H9 (cell line): ENCODE measurements around the gene CRELD2. TPM values are rescaled to one million over a fixed set of nuclear protein-coding genes. Genes with fewer than 3 reads are reported as not detected.

ENCODE experiments used
- DNase-seq: peaks from one replicate; pipeline ENCODE4 v3.0.0-alpha.2; 2017
- H2AFZ ChIP-seq: one replicate; pipeline ENCODE4 v1.6.1; 2013; ENCODE audit warnings: mild to moderate bottlenecking, low read length, control low read depth, moderate library complexity
- H2AK5ac ChIP-seq: 2 replicates; pipeline ENCODE4 v1.6.1; 2013; ENCODE audit warnings: low read length, control low read depth, mixed read lengths; ENCODE audit not compliant: insufficient read length
- H2BK120ac ChIP-seq: one replicate; pipeline ENCODE4 v1.6.1; 2013; ENCODE audit warnings: low read depth, mild to moderate bottlenecking, low read length, control low read depth, inconsistent platforms; ENCODE audit not compliant: poor library complexity, severe bottlenecking
- H2BK12ac ChIP-seq: 2 replicates; pipeline ENCODE4 v1.6.1; 2013; ENCODE audit warnings: low read length, control low read depth, mixed read lengths, low read depth; ENCODE audit not compliant: insufficient read length
- H2BK15ac ChIP-seq: 2 replicates; pipeline ENCODE4 v1.6.1; 2013; ENCODE audit warnings: low read depth, low read length, control low read depth
- H2BK20ac ChIP-seq: one replicate; pipeline ENCODE4 v1.6.1; 2013; ENCODE audit warnings: low read depth, mild to moderate bottlenecking, low read length, control low read depth, inconsistent platforms; ENCODE audit not compliant: poor library complexity, severe bottlenecking
- H2BK5ac ChIP-seq: 2 replicates; pipeline ENCODE4 v1.6.1; 2013; ENCODE audit warnings: low read length, control low read depth, mixed read lengths; ENCODE audit not compliant: insufficient read length
- H3K14ac ChIP-seq: 2 replicates; pipeline ENCODE4 v1.6.1; 2013; ENCODE audit warnings: low read length, control low read depth; ENCODE audit not compliant: insufficient read depth
- H3K18ac ChIP-seq: 2 replicates; pipeline ENCODE4 v1.6.1; 2013; ENCODE audit warnings: low read depth, mild to moderate bottlenecking, mixed read lengths, low read length, control low read depth; ENCODE audit not compliant: insufficient read length
- H3K23ac ChIP-seq: 2 replicates; pipeline ENCODE4 v1.6.1; 2013; ENCODE audit warnings: low read length, control low read depth, mixed read lengths, low read depth; ENCODE audit not compliant: insufficient read length
- H3K23me2 ChIP-seq: 2 replicates; pipeline ENCODE4 v1.6.1; 2013; ENCODE audit warnings: low read depth, mild to moderate bottlenecking, mixed read lengths, low read length, control low read depth; ENCODE audit not compliant: insufficient read length, poor library complexity, severe bottlenecking
- H3K27ac ChIP-seq: 2 replicates; pipeline ENCODE4 v1.5.1; 2013; ENCODE audit warnings: low read length, control low read depth, mixed read lengths, low read depth; ENCODE audit not compliant: insufficient read length
- H3K27me3 ChIP-seq: 2 replicates; pipeline ENCODE4 v1.6.1; 2013; ENCODE audit warnings: low read length, control low read depth, inconsistent platforms; ENCODE audit not compliant: insufficient read depth
- H3K4ac ChIP-seq: 2 replicates; pipeline ENCODE4 v1.6.1; 2013; ENCODE audit warnings: low read depth, mild to moderate bottlenecking, control low read depth, inconsistent platforms, low read length, moderate library complexity
- H3K4me1 ChIP-seq: 2 replicates; pipeline ENCODE4 v1.6.1; 2013; ENCODE audit warnings: low read length, control low read depth, inconsistent platforms; ENCODE audit not compliant: insufficient read depth
- H3K4me2 ChIP-seq: 2 replicates; pipeline ENCODE4 v1.6.1; 2013; ENCODE audit warnings: low read length, control low read depth, mixed read lengths; ENCODE audit not compliant: insufficient read length, insufficient read depth
- H3K56ac ChIP-seq: 2 replicates; pipeline ENCODE4 v1.6.1; 2013; ENCODE audit warnings: low read depth, mild to moderate bottlenecking, mixed read lengths, low read length, control low read depth; ENCODE audit not compliant: insufficient read length
- H3K79me1 ChIP-seq: 2 replicates; pipeline ENCODE4 v1.6.1; 2013; ENCODE audit warnings: low read depth, mild to moderate bottlenecking, moderate library complexity, low read length, control low read depth, inconsistent platforms; ENCODE audit not compliant: insufficient read depth, poor library complexity, severe bottlenecking
- H3K79me2 ChIP-seq: 2 replicates; pipeline ENCODE4 v1.6.1; 2013; ENCODE audit warnings: low read length, control low read depth, inconsistent platforms; ENCODE audit not compliant: insufficient read depth
- H3K9ac ChIP-seq: 2 replicates; pipeline ENCODE4 v1.6.1; 2013; ENCODE audit warnings: low read length, control low read depth, mixed read lengths; ENCODE audit not compliant: insufficient read length; ENCODE audit errors: extremely low read depth
- H3K9me3 ChIP-seq: one replicate; pipeline ENCODE4 v1.6.1; 2013; ENCODE audit warnings: low read depth, low read length, inconsistent platforms; ENCODE audit not compliant: control insufficient read depth
- H3T11ph ChIP-seq: one replicate; pipeline ENCODE4 v1.6.1; 2013; ENCODE audit warnings: mild to moderate bottlenecking, low read length, control low read depth, inconsistent platforms
- H4K20me1 ChIP-seq: one replicate; pipeline ENCODE4 v1.6.1; 2013; ENCODE audit not compliant: control insufficient read depth, insufficient read length, insufficient read depth
- H4K5ac ChIP-seq: 2 replicates; pipeline ENCODE4 v1.6.1; 2013; ENCODE audit warnings: low read depth, mild to moderate bottlenecking, mixed read lengths, low read length, control low read depth; ENCODE audit not compliant: insufficient read length
- H4K8ac ChIP-seq: replicated peaks from 2 replicates; pipeline ENCODE4 v1.6.1; 2013; ENCODE audit warnings: low read length, control low read depth, mixed read lengths, low read depth; ENCODE audit not compliant: insufficient read length
- H4K91ac ChIP-seq: 2 replicates; pipeline ENCODE4 v1.6.1; 2013; ENCODE audit warnings: low read depth, mild to moderate bottlenecking, moderate library complexity, mixed read lengths, low read length, control low read depth; ENCODE audit not compliant: insufficient read length
- H3K27ac Mint-ChIP-seq, 3 experiments: 2 replicates in 2 of 3; 3 replicates in 1 of 3; pipeline ENCODE4 v1.8.0; 2020 to 2021; ENCODE audit warnings: mixed read lengths in 3 of 3, mild to moderate bottlenecking in 1 of 3, moderate library complexity in 1 of 3
- H3K27me3 Mint-ChIP-seq: 2 replicates; pipeline ENCODE4 v1.8.0; 2021; ENCODE audit warnings: low read depth, mild to moderate bottlenecking, moderate library complexity, mixed read lengths
- H3K36me3 Mint-ChIP-seq, 3 experiments: 2 replicates in 2 of 3; 3 replicates in 1 of 3; pipeline ENCODE4 v1.8.0; 2020 to 2021; ENCODE audit warnings: low read depth in 3 of 3, mixed read lengths in 3 of 3; ENCODE audit not compliant: insufficient read depth in 1 of 3
- H3K4me1 Mint-ChIP-seq, 2 experiments: 2 replicates each; pipeline ENCODE4 v1.8.0; 2020; ENCODE audit warnings: mixed read lengths in 2 of 2
- H3K4me3 Mint-ChIP-seq, 2 experiments: 2 replicates in 1 of 2; 3 replicates in 1 of 2; pipeline ENCODE4 v1.8.0; 2020 to 2021; ENCODE audit warnings: mild to moderate bottlenecking in 2 of 2, mixed read lengths in 2 of 2, moderate library complexity in 1 of 2
- H3K9me3 Mint-ChIP-seq, 2 experiments: 2 replicates in 1 of 2; 3 replicates in 1 of 2; pipeline ENCODE4 v1.8.0; 2020; ENCODE audit warnings: mild to moderate bottlenecking in 2 of 2, mixed read lengths in 2 of 2, moderate library complexity in 1 of 2
- CTCF ChIP-seq: fragments of 200-600 bp; sonication (generic); conservative IDR thresholded peaks from 3 replicates; pipeline ENCODE4 v1.8.0; 2021; ENCODE audit warnings: antibody characterized with exemption, mild to moderate bottlenecking
- WGBS: extraction: QIAGEN DNeasy Blood & Tissue Kit; methylation state at CpG from one replicate; pipeline ENCODE4 v1.1.7; 2013; ENCODE audit warnings: missing lambda C conversion rate, low lambda C conversion rate, mixed read lengths; ENCODE audit not compliant: insufficient read length; ENCODE audit errors: extremely low coverage; 5-methylcytosine and 5-hydroxymethylcytosine counted together
- total RNA-seq: library from RNA; stranded (reverse); gene quantifications from 2 replicates; pipeline ENCODE4 v1.2.1, GENCODE V29; 2021

The CRELD2 gene
- total RNA-seq, 1 experiment from 2014 or later, result 34.7 TPM

- Histone ChIP-seq H2AK5ac (no peak overlapping the region), H3K4me2 (no peak overlapping the region), H4K8ac (no peak overlapping the region), H3K23ac (no peak overlapping the region), H2BK5ac (no peak overlapping the region), H3T11ph (no peak overlapping the region), H4K20me1 (no peaks in the 10 kb centered on the region), H3K79me1 (no peaks in the 10 kb centered on the region), H3K9ac (no peak overlapping the region), H3K79me2 (no peaks in the 10 kb centered on the region; the same call in 1 of the 2 replicates), H3K56ac (no peak overlapping the region), H3K14ac (no peak overlapping the region), H3K18ac (no peak overlapping the region), H2BK12ac (no peak overlapping the region), H3K4me1 (no peaks in the 10 kb centered on the region), H3K27me3 (no peaks in the 10 kb centered on the region), H4K91ac (no peak overlapping the region), H3K23me2 (no peaks in the 10 kb centered on the region), H4K5ac (no peak overlapping the region), H2AFZ (no peak overlapping the region), H3K9me3 (no peaks in the 10 kb centered on the region), H2BK20ac (no peak overlapping the region), H3K27ac (no peak overlapping the region), H2BK120ac (no peak overlapping the region), H2BK15ac (no peak overlapping the region), H3K4ac (no peak overlapping the region)
- Mint-ChIP-seq H3K27ac (no peak overlapping the region), H3K9me3 (no peaks in the 10 kb centered on the region), H3K4me3 (no peak overlapping the region), H3K27me3 (peaks cover 4% of the 10 kb centered on the region), H3K4me1 (peaks cover 0 to 8% of the 10 kb centered on the region in 2 experiments; a peak in 3 of 4 replicates), H3K36me3 (no peaks in the 10 kb centered on the region; a peak in 1 of 7 replicates)
- DNase-seq, result no peak
- no CpG with 5 or more reads among the region's 15 CpGs for WGBS
- TF ChIP-seq CTCF, result no peak
These were observed 38.0 kb downstream of the CRELD2 start for GRCh38 chr22:49956418-49956770.
